ENCODE data around the gene UBA7.
A peak's percentile ranks its signal among the peaks of the same experiment; 100 is the strongest.

Gene UBA7

DNA sequence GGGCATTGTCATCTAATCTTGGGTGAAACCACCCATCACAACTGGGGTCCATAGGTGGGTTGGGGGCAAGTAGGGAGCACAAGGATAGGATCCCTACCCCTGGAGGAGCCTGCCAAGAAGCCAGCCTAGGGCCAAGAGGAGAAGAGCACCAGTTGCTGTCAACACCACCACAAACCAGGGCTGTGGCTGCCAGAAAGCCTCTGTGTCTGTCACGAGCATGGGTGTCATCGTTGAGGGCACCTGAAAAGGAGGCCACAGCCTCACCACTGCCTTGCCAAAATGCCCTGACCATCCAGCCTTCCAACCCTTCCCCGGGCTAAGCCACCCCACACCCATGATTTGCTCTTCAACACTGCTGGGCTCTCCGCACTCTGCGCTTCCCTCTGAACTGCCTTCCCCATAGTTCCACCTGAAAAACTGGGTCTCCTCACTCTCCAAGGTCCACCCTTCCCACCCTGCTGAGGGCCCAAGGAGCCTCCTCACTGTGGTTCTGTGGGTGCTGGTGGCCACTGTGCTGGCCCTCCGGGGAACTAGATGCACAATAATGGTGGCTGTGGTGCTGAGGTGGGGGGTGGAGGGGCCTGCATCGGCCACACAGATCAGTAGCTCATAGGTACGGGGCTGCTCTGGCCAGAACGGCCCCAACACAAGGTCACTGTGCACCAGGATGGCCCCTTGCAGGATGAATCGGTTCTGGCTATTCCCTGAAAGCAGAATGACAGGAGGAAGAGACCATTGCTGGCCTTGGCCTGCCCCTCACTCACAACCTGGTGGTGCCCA, 21.2 kb downstream of the UBA7 start:
- TF ChIP-seq POLR2AphosphoS5 (IDR thresholded peaks at IDR 0.05; ENCODE audit: borderline replicate concordance, low read depth, low read length) (no peak), FOXP2 (optimal IDR thresholded peaks at IDR 0.05; ENCODE audit: control extremely low read depth, extremely low read length, insufficient read depth) (no peak), EZH2 (IDR thresholded peaks at IDR 0.05) (no peak)
- H3K9ac ChIP-seq (ENCODE audit: insufficient read length), result no peak overlapping the region
- no peaks in the 10 kb centered on the region for H3K36me3 ChIP-seq (ENCODE audit: insufficient read depth, low read length)
- H3K9me3 ChIP-seq (ENCODE audit: low read depth, low read length), result no peaks in the 10 kb centered on the region
- no peak overlapping the region for H3K27ac ChIP-seq
- H3K4me3 ChIP-seq, result no peak overlapping the region
- no peak for DNase-seq (ENCODE audit: low read depth, low spot score)

DNA sequence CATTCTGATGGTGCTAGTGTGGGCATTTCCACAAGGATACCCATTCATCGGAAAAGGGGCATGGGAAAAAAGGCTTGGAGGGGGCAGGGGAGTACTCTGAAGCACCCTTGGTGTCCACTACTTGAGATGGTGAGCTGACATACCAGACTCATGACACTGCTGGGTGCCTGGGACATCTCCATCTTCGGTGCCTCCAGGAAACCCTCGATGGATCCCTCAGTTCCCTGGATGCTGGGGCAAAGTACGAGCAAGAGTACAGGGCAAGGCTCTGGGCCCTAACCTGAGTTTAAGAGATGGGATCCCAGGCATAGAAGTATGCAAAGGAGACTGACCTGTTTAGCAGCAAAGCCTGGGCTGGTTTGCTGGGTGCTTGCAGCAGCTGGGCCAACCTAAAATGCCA, 22.2 kb downstream of the UBA7 start:
- Histone ChIP-seq H3K4me3 (no peak overlapping the region), H3K27ac (no peak overlapping the region), H3K36me3 (ENCODE audit: insufficient read depth, low read length) (no peaks in the 10 kb centered on the region), H3K9me3 (ENCODE audit: low read depth, low read length) (no peaks in the 10 kb centered on the region), H3K9ac (ENCODE audit: insufficient read length) (no peak overlapping the region)
- DNase-seq (ENCODE audit: low read depth, low spot score), result no peak
- TF ChIP-seq POLR2AphosphoS5 (IDR thresholded peaks at IDR 0.05; ENCODE audit: borderline replicate concordance, low read depth, low read length) (no peak), FOXP2 (optimal IDR thresholded peaks at IDR 0.05; ENCODE audit: control extremely low read depth, extremely low read length, insufficient read depth) (no peak), EZH2 (IDR thresholded peaks at IDR 0.05) (no peak)

DNA sequence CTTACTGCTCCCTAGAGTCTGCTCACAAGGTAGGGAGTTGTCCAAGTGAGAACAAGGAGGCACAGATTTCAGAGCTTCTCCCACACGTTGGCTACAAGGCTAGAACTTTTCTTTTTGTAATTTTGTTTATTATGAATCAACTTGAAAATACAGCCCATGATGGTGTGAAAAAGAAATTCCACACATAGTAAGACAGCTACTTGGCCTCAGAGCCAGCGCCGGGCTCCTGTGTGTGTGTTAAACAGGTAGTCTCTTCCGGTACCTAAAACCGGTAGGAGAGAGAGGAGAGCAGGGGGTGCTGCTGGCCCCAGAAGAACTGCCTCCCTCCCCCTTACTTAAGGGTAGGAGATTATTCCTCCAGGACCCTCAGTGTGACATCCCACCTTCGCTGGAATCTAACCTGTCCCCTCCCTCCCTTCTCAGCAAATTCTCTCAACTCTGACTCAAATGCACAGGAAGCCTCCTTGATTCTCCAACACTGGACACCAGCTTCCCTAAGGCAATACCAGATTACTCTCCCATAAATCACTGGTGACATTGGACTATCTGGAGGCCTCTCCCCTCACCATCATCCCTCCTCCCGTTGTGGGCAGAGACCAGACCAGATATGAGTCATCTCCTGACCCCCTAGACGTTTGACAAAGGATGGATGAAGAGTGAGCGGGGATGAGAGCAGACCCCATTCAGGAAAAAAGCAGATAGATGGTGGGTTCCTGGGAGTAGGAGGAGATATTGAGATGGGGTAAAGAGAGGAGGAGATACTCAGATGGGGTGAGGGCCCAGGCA, 22.9 kb downstream of the UBA7 start:
- H3K9me3 ChIP-seq (ENCODE audit: low read depth, low read length), result no peaks in the 10 kb centered on the region
- no peak for TF ChIP-seq FOXP2 (optimal IDR thresholded peaks at IDR 0.05; ENCODE audit: control extremely low read depth, extremely low read length, insufficient read depth)
- no peak for DNase-seq (ENCODE audit: low read depth, low spot score)
- H3K27ac ChIP-seq, result no peak overlapping the region
- H3K4me3 ChIP-seq, result no peak overlapping the region
- no peaks in the 10 kb centered on the region for H3K36me3 ChIP-seq (ENCODE audit: insufficient read depth, low read length)
- no peak overlapping the region for H3K9ac ChIP-seq (ENCODE audit: insufficient read length)

DNA sequence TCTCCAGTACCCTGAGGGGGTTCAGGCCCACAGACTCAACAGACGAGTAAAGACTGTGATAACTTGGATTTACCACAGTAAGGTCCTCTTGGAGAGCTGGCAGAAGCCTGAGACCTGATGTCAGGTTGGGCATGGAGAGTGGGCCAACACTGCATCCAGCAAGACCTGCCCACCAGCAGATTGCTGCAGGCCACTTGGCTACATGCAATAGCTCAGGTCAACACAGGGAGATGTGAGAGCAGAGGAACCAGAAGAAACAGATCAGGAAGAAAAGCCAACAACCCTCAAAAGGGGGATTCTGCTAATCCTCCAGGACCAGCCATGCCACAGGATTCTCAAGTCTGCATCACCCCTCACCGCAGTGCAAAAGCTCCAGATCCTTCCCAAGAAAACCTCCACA, 25.7 kb downstream of the UBA7 start:
- H3K9ac ChIP-seq (ENCODE audit: insufficient read length), result no peak overlapping the region
- TF ChIP-seq POLR2AphosphoS5 (IDR thresholded peaks at IDR 0.05; ENCODE audit: borderline replicate concordance, low read depth, low read length), result no peak
- TF ChIP-seq FOXP2 (optimal IDR thresholded peaks at IDR 0.05; ENCODE audit: control extremely low read depth, extremely low read length, insufficient read depth), result no peak
- TF ChIP-seq EZH2 (IDR thresholded peaks at IDR 0.05), result no peak
- H3K4me3 ChIP-seq, result no peak overlapping the region
- DNase-seq (ENCODE audit: low read depth, low spot score), result no peak
- no peaks in the 10 kb centered on the region for H3K36me3 ChIP-seq (ENCODE audit: insufficient read depth, low read length)
- H3K9me3 ChIP-seq (ENCODE audit: low read depth, low read length), result no peaks in the 10 kb centered on the region
- no peak overlapping the region for H3K27ac ChIP-seq

DNA sequence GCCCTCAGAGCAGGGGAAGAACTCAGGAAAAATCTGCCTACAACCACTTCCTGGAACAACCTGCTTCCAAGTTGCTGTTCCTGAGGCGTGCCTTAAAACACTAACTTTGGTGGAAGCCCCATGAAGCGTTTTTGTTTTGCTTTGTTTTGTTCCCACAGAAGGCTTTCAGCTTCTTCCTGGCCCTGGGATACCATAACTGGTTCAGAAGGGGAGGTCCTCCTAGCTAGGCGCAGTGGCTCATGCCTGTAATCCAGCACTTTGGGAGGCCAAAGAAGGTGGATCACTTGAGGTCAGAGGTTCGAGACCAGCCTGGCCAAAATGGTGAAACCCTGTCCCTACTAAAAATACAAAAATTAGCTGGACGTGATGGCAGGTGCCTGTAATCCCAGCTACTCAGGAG, 26.2 kb downstream of the UBA7 start:
- TF ChIP-seq EZH2 (IDR thresholded peaks at IDR 0.05) (no peak), FOXP2 (optimal IDR thresholded peaks at IDR 0.05; ENCODE audit: control extremely low read depth, extremely low read length, insufficient read depth) (no peak), POLR2AphosphoS5 (IDR thresholded peaks at IDR 0.05; ENCODE audit: borderline replicate concordance, low read depth, low read length) (no peak)
- Histone ChIP-seq H3K27ac (no peak overlapping the region), H3K9me3 (ENCODE audit: low read depth, low read length) (no peaks in the 10 kb centered on the region), H3K9ac (ENCODE audit: insufficient read length) (no peak overlapping the region), H3K4me3 (no peak overlapping the region), H3K36me3 (ENCODE audit: insufficient read depth, low read length) (no peaks in the 10 kb centered on the region)
- no peak for DNase-seq (ENCODE audit: low read depth, low spot score)

DNA sequence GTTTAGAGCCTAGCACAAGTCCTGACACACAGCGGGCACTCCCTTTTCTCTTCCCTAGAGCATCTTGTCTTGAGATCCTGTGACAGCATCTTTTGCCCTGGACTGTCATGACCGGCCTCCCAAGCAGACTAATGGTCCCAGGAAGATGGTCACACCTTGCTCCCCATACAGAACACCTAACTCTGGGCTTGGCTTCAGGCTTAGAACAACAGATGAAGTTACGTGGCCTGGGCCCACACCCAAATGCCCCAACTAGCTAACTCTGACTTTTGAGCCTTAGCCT, 26.6 kb downstream of the UBA7 start:
- no peak overlapping the region for H3K27ac ChIP-seq
- peak overlapping the region; percentile 88 for H3K9ac ChIP-seq (ENCODE audit: insufficient read length)
- H3K9me3 ChIP-seq (ENCODE audit: low read depth, low read length), result no peaks in the 10 kb centered on the region
- DNase-seq (ENCODE audit: low read depth, low spot score), result no peak
- no peaks in the 10 kb centered on the region for H3K36me3 ChIP-seq (ENCODE audit: insufficient read depth, low read length)
- TF ChIP-seq FOXP2 (optimal IDR thresholded peaks at IDR 0.05; ENCODE audit: control extremely low read depth, extremely low read length, insufficient read depth) (no peak), EZH2 (IDR thresholded peaks at IDR 0.05) (no peak), POLR2AphosphoS5 (IDR thresholded peaks at IDR 0.05; ENCODE audit: borderline replicate concordance, low read depth, low read length) (no peak)
- peak overlapping the region; percentile 84 for H3K4me3 ChIP-seq

DNA sequence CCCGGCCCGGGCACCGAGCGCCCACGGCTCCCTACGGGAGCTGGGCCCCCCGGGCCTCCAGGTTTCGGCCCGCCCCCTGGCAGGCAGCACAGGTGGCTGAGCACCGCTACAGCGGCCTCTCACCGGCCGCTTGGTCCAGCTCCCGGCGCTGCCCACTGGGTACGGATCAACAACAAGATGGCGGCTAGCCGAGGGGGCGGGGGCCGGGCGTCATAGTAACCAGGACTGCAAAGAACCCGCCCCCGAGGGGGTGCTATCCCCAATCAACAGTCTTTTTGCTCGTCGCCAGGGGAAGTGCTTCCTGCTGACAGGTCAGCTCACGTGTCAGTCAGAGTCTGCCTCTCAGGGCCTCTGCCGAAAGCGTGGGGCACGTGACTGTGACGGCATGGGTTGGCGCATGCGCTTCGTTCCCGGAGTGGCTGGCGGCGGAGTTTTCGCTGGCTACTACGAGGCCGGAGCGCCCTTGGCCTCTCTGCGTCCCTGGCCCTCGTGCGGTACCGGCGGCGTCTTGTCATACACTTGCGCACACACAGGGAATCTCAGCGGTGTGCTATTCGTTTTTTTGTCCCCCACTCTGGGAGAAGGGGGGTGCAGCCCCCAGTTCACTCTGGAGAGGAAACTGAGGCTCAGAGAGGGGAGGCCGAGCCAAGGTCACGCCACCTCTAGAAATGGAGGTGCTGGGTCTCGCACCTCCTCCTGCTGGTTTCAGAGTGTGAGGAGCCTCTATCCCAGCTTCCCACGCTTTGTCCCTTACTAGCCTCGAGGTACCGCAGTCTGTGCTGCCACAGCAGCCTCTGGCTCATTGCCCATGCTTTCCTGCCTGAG, 27.2 kb downstream of the UBA7 start, which contains the start of gene IP6K1:
Gene IP6K1 (minus strand): TSS at position 186 of the 825 bp plus-strand sequence. CDS start 38,502 bp downstream, outside the sequence.
- Histone ChIP-seq H3K4me3 (peak within 1 kb of the TSS; percentile 84), H3K36me3 (ENCODE audit: insufficient read depth, low read length) (no peaks in the 10 kb centered on the region), H3K27ac (peak within 1 kb of the TSS; percentile 57; the same call in 1 of the 2 replicates), H3K9ac (ENCODE audit: insufficient read length) (peak within 1 kb of the TSS; percentile 88), H3K9me3 (ENCODE audit: low read depth, low read length) (no peaks in the 10 kb centered on the region)
- DNase-seq (ENCODE audit: low read depth, low spot score), result peak; percentile 95
- TF ChIP-seq POLR2AphosphoS5 (IDR thresholded peaks at IDR 0.05; ENCODE audit: borderline replicate concordance, low read depth, low read length) (peak; percentile 88), FOXP2 (optimal IDR thresholded peaks at IDR 0.05; ENCODE audit: control extremely low read depth, extremely low read length, insufficient read depth) (peak; percentile 28), EZH2 (IDR thresholded peaks at IDR 0.05) (no peak)

Data from SK-N-MC (cell line).